MG63 (cell line): ENCODE results near the gene ARFGEF3. TPM values are rescaled to one million over a fixed set of nuclear protein-coding genes. Genes with fewer than 3 reads are reported as not detected.
"Not testable (repeated sequence)": the region's sequence is repeated elsewhere in the genome, so short reads cannot be mapped to it uniquely, and the experiment has no call there.

Source experiments
- DNase-seq: peaks from one replicate; pipeline ENCODE4 v3.0.0-alpha.2; 2020
- H3K27me3 ChIP-seq: fragments of 250-450 bp; sonication (Bioruptor Pico); 2 replicates; pipeline ENCODE4 v1.5.1; 2020; ENCODE audit warnings: mild to moderate bottlenecking, moderate library complexity
- H3K36me3 ChIP-seq: fragments of 250-450 bp; sonication (Bioruptor Pico); 2 replicates; pipeline ENCODE4 v1.5.1; 2020; ENCODE audit warnings: mild to moderate bottlenecking, moderate library complexity
- H3K4me3 ChIP-seq: fragments of 250-450 bp; sonication (Bioruptor Pico); 2 replicates; pipeline ENCODE4 v1.5.1; 2020; ENCODE audit warnings: mild to moderate bottlenecking, moderate library complexity
- H3K9me3 ChIP-seq: fragments of 250-450 bp; sonication (Bioruptor Pico); 2 replicates; pipeline ENCODE4 v1.5.1; 2020; ENCODE audit warnings: mild to moderate bottlenecking, moderate library complexity
- total RNA-seq: library from RNA; depleted of rRNA; stranded (reverse); fragments of >200 nt; shearing (Covaris generic); gene quantifications from 2 replicates; pipeline ENCODE4 v1.2.3, GENCODE V29; 2014; ENCODE audit warnings: low replicate concordance; rRNA removed

The ARFGEF3 gene
- total RNA-seq, result 3.7 and 5.1 TPM in 2 replicates

- Histone ChIP-seq H3K9me3 (no peaks in the 10 kb centered on the region), H3K27me3 (no peaks in the 10 kb centered on the region), H3K36me3 (no peaks in the 10 kb centered on the region), H3K4me3 (peak within 1 kb of the TSS; percentile 72)
- DNase-seq, result peak; percentile 72
Measured at GRCh38 chr6:138161338-138162110, at the start of gene ARFGEF3. Gene ARFGEF3 (plus strand): TSS chr6:138161939. CDS start chr6:138162087, 148 bp downstream.

- no peaks in the 10 kb centered on the region for H3K27me3 ChIP-seq
- H3K36me3 ChIP-seq, result no peaks in the 10 kb centered on the region
- H3K4me3 ChIP-seq, result no peak overlapping the region
- H3K9me3 ChIP-seq, result no peaks in the 10 kb centered on the region
- no peak for DNase-seq
Measured at GRCh38 chr6:138113588-138114210, 48.0 kb upstream of the ARFGEF3 start.

DNA sequence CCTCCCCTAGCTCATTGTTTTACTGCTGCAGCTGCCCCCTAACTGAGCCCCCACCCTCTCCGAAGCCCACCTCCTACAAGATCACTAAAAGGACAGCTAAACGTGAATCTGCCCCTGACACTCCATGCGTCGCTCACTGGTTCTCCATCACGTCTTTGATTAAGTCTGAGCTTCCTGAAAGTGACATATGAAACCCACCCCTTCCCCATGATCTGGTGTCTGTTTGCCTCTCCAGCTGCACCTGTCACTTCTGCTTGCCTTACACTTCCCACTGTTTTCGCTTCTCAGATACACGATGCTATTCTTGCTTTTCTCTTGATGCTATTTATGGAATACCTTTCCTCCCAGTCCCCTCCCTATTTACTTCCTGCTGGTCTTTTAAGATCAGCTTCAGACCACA lies 46.5 kb upstream of the ARFGEF3 start:
- DNase-seq, result no peak
- no peaks in the 10 kb centered on the region for H3K9me3 ChIP-seq
- H3K27me3 ChIP-seq, result no peaks in the 10 kb centered on the region
- H3K36me3 ChIP-seq, result no peaks in the 10 kb centered on the region
- H3K4me3 ChIP-seq, result no peak overlapping the region

- no peaks in the 10 kb centered on the region for H3K9me3 ChIP-seq
- peak; percentile 53 for DNase-seq
- H3K4me3 ChIP-seq, result no peak overlapping the region
- H3K27me3 ChIP-seq, result no peaks in the 10 kb centered on the region
- no peaks in the 10 kb centered on the region for H3K36me3 ChIP-seq
Measured at GRCh38 chr6:138115877-138116660, 45.7 kb upstream of the ARFGEF3 start.

DNA sequence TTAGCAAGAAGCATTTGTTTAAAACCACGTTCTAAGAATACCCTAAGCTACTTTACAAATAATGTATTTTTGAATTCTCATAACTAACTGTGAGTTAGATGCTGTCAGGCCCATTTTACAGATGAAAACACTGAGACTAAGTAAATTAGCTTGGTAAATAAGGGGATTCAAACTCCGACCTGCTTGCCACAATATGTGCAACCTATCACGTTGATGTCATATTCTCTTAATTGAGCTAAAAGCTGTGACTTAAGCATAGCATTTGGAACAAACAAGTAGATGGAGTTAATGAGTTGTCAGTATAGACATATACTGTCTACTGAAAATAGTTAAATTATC lies 45.1 kb upstream of the ARFGEF3 start:
- Histone ChIP-seq H3K36me3 (no peaks in the 10 kb centered on the region), H3K4me3 (no peak overlapping the region), H3K9me3 (no peaks in the 10 kb centered on the region), H3K27me3 (no peaks in the 10 kb centered on the region)
- no peak for DNase-seq

GRCh38 chr6:138117376-138117914 lies 44.3 kb upstream of the ARFGEF3 start:
- H3K27me3 ChIP-seq, result no peaks in the 10 kb centered on the region
- DNase-seq, result no peak
- no peak overlapping the region for H3K4me3 ChIP-seq
- no peaks in the 10 kb centered on the region for H3K36me3 ChIP-seq
- H3K9me3 ChIP-seq, result no peaks in the 10 kb centered on the region

DNA sequence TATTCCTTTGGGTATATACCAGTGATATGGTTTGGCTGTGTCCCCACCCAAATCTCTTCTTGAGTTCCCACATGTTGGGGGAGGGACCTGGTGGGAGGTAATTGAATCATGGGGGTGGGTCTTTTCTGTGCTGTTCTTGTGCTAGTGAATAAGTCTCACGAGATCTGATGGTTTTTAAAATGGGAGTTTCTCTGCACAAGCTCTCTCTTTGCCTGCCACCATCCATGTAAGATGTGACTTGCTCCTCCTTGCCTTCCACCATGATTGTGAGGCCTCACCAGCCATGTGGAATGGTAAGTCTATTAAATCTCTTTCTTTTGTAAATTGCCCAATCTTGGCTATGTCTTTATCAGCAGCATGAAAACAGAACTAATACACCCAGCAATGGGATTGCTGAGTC lies 42.5 kb upstream of the ARFGEF3 start:
- H3K4me3 ChIP-seq, H3K9me3 ChIP-seq, H3K27me3 ChIP-seq, H3K36me3 ChIP-seq, DNase-seq: not testable (repeated sequence)

DNA sequence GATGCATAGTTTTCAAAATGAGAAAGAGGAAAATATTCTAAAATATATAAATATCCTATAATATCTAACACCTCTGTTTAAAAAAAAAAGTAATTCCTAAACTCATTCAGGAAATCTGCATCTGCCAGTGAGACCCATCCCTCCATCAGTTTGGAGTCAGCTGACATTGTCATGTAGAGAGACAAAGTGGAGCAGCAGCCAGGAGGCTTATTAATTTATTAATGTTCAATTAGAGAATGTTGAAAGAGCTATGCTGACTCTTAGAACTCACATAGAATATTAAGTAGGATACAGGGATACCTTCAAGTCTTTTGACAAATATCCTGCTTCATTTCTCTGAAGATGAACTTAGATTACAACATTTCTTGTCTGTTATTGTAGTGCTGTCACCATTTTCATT lies 41.8 kb upstream of the ARFGEF3 start:
- H3K36me3 ChIP-seq, result no peaks in the 10 kb centered on the region
- DNase-seq, result no peak
- no peak overlapping the region for H3K4me3 ChIP-seq

GRCh38 chr6:138124096-138124495 lies 37.6 kb upstream of the ARFGEF3 start:
- no peaks in the 10 kb centered on the region for H3K36me3 ChIP-seq

More for the DNA sequence above, 41.8 kb upstream of the ARFGEF3 start:
- Histone ChIP-seq H3K27me3 (no peaks in the 10 kb centered on the region), H3K9me3 (no peaks in the 10 kb centered on the region)

GRCh38 chr6:138128096-138128495 lies 33.6 kb upstream of the ARFGEF3 start:
- Histone ChIP-seq H3K4me3 (no peak overlapping the region), H3K9me3 (peaks cover 2% of the 10 kb centered on the region; the same call in 1 of the 2 replicates), H3K27me3 (no peaks in the 10 kb centered on the region), H3K36me3 (no peaks in the 10 kb centered on the region)
- no peak for DNase-seq

More at GRCh38 chr6:138124096-138124495, 37.6 kb upstream of the ARFGEF3 start:
- peaks cover 2% of the 10 kb centered on the region; the same call in 1 of the 2 replicates for H3K9me3 ChIP-seq
- DNase-seq, result no peak
- no peak overlapping the region for H3K4me3 ChIP-seq
- no peaks in the 10 kb centered on the region for H3K27me3 ChIP-seq

DNA sequence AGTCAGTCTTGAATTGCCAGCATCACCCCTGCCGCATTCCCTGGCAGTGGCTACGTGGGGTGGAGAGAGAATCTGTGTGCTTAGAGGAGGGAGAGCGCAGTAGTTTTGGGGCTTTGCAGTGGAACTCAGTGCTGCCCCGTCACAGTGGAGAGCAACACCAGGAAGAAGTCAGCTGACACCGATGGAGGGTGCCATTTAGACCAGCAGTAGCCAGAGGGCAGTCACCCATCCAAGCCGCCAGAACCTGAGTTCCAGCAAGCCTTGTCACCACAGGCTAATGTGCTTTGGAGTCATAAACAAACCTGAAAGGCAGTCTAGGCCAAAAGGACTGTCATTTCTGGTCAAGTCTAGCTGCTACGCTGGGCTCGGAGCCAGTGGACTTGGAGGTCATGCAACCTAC lies 32.5 kb upstream of the ARFGEF3 start:
- Histone ChIP-seq H3K27me3 (no peaks in the 10 kb centered on the region), H3K9me3 (peaks cover 2% of the 10 kb centered on the region; the same call in 1 of the 2 replicates), H3K36me3 (no peaks in the 10 kb centered on the region), H3K4me3 (no peak overlapping the region)
- peak; percentile 15 for DNase-seq

GRCh38 chr6:138142806-138143205 lies 18.9 kb upstream of the ARFGEF3 start:
- no peaks in the 10 kb centered on the region for H3K27me3 ChIP-seq
- no peaks in the 10 kb centered on the region for H3K36me3 ChIP-seq
- no peak for DNase-seq
- H3K4me3 ChIP-seq, result no peak overlapping the region
- no peaks in the 10 kb centered on the region for H3K9me3 ChIP-seq

- peaks cover 3% of the 10 kb centered on the region; the same call in 1 of the 2 replicates for H3K27me3 ChIP-seq
- DNase-seq, result no peak
- H3K36me3 ChIP-seq, result no peaks in the 10 kb centered on the region
- no peak overlapping the region for H3K4me3 ChIP-seq
- no peaks in the 10 kb centered on the region for H3K9me3 ChIP-seq
Measured at GRCh38 chr6:138145402-138145801, 16.3 kb upstream of the ARFGEF3 start.

GRCh38 chr6:138146544-138146943 lies 15.2 kb upstream of the ARFGEF3 start:
- no peak overlapping the region for H3K4me3 ChIP-seq
- peaks cover 3% of the 10 kb centered on the region; the same call in 1 of the 2 replicates for H3K27me3 ChIP-seq
- DNase-seq, result no peak
- no peaks in the 10 kb centered on the region for H3K36me3 ChIP-seq
- H3K9me3 ChIP-seq, result no peaks in the 10 kb centered on the region

DNA sequence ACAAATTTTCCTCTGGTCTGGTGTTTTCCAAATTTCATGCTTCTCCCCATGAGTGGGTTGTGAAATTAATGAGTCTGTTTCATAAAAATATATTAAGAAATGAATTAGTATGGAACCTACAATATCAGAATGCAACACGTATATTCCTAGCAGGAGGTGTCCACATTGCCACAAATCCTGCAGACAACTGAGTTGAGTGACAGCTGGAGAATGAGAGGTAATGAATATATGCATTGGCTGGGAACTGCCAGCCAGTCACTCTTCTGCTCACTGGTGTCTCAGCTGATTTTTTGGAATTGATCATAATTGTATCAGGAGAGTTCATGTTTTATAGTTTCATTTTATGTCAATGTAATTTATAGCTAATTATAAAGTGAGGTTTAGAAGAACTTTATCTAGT lies 6.3 kb upstream of the ARFGEF3 start:
- H3K36me3 ChIP-seq, result no peaks in the 10 kb centered on the region
- H3K9me3 ChIP-seq, result peaks cover 7% of the 10 kb centered on the region
- H3K27me3 ChIP-seq, result no peaks in the 10 kb centered on the region

GRCh38 chr6:138157986-138158638 lies 3.6 kb upstream of the ARFGEF3 start:
- peak; percentile 3 for DNase-seq
- Histone ChIP-seq H3K9me3 (no peaks in the 10 kb centered on the region; the same call in 1 of the 2 replicates), H3K4me3 (no peak overlapping the region), H3K27me3 (no peaks in the 10 kb centered on the region), H3K36me3 (no peaks in the 10 kb centered on the region)

More for the DNA sequence above, 6.3 kb upstream of the ARFGEF3 start:
- H3K4me3 ChIP-seq, result no peak overlapping the region
- no peak for DNase-seq
